HCT116 (cell line): Measurements from ENCODE around the gene SUGP1. TPM values are rescaled to one million over a fixed set of nuclear protein-coding genes. Genes with fewer than 3 reads are reported as not detected.

Experiments
- ATAC-seq: fragments of 200-7000 bp; cut with Tn5 transposase; 2 replicates; pipeline ENCODE4 v1.9.1; 2020; ENCODE audit warnings: mild to moderate bottlenecking, moderate library complexity
- BruUV-seq: library from RNA; stranded (reverse); fragments of 400-500 nt; replicated peaks from 2 replicates; lab custom pipeline; 2021; lab: Mats Ljungman, UMichigan
- CTCF ChIA-PET: fragments of 300-600 bp; sonication (Branson Sonifier 250); formaldehyde crosslinking; loops from one replicate; lab custom pipeline; 2021; ENCODE audit warnings: antibody characterized with exemption; lab: Charles Lee
- POLR2A ChIA-PET: fragments of 300-600, 350-600 bp; sonication (Branson Sonifier 250); formaldehyde crosslinking; loops from one replicate; lab custom pipeline; 2021; ENCODE audit warnings: antibody characterized with exemption; lab: Charles Lee
- RAD21 ChIA-PET, 2 experiments: fragments of 300-600 bp; sonication (Branson Sonifier 250); formaldehyde crosslinking; loops; one replicate each; lab custom pipeline; 2023; ENCODE audit warnings: low total read pairs in 2 of 2; ENCODE audit not compliant: uncharacterized antibody in 2 of 2, unreplicated experiment in 2 of 2, low non-redundant PET in 1 of 2; lab: Charles Lee
- DNase-seq: peaks from one replicate; pipeline ENCODE4 v3.0.0-alpha.2; 2010; ENCODE audit warnings: low read depth, low spot score
- H2AFZ ChIP-seq: fragments of 200-600 bp; shearing (Covaris generic), sonication (generic); 2 replicates; pipeline ENCODE4 v1.6.1; 2017; ENCODE audit warnings: low read depth, mixed run types, mixed read lengths, antibody characterized with exemption, low read length; ENCODE audit not compliant: poor library complexity, severe bottlenecking
- H3K27ac ChIP-seq: 2 replicates; pipeline ENCODE4 v1.5.1; 2012; ENCODE audit warnings: low read depth, low read length
- H3K27me3 ChIP-seq: fragments of 200-600 bp; sonication (generic); 2 replicates; pipeline ENCODE4 v1.6.1; 2016; ENCODE audit warnings: mixed run types, low read length, mixed read lengths; ENCODE audit not compliant: insufficient read depth
- H3K36me3 ChIP-seq, 2 experiments: fragments of 200-500 bp in 1 of 2; fragments of 200-600 bp in 1 of 2; sonication (Bioruptor generic) in 1 of 2; sonication (generic) in 1 of 2; 2 replicates each; pipeline versions ENCODE4 v1.5.1 to v1.6.1; 2014 to 2016; ENCODE audit warnings: low read length in 2 of 2, inconsistent platforms in 1 of 2, mixed read lengths in 1 of 2, mixed run types in 1 of 2; ENCODE audit not compliant: insufficient read depth in 2 of 2, control insufficient read depth in 1 of 2
- H3K4me1 ChIP-seq, 2 experiments: fragments of 200-600 bp in 1 of 2; sonication (generic) in 1 of 2; 2 replicates each; pipeline versions ENCODE4 v1.5.1 to v1.6.1; 2012 to 2017; ENCODE audit warnings: low read length in 2 of 2, inconsistent platforms in 1 of 2, mild to moderate bottlenecking in 1 of 2, mixed read lengths in 1 of 2, mixed run types in 1 of 2, moderate library complexity in 1 of 2; ENCODE audit not compliant: insufficient read depth in 2 of 2, control insufficient read depth in 1 of 2
- H3K4me2 ChIP-seq: fragments of 200-600 bp; sonication (generic); 2 replicates; pipeline ENCODE4 v1.6.1; 2017; ENCODE audit warnings: mixed run types, low read length, mixed read lengths
- H3K4me3 ChIP-seq, 2 experiments: fragments of 200-600 bp in 1 of 2; sonication (generic) in 1 of 2; replicated peaks in 1 of 2; 2 replicates each; pipeline ENCODE4 v1.5.1; 2011 to 2016; ENCODE audit warnings: low read length in 2 of 2, control low read depth in 1 of 2, low read depth in 1 of 2, mild to moderate bottlenecking in 1 of 2, mixed read lengths in 1 of 2, mixed run types in 1 of 2
- H3K79me2 ChIP-seq: fragments of 200-600 bp; sonication (generic); 2 replicates; pipeline ENCODE4 v1.6.1; 2017; ENCODE audit warnings: mild to moderate bottlenecking, mixed run types, low read length, moderate library complexity, mixed read lengths; ENCODE audit not compliant: insufficient read depth
- H3K9ac ChIP-seq: fragments of 200-600 bp; sonication (generic); 2 replicates; pipeline ENCODE4 v1.6.1; 2016; ENCODE audit warnings: low read length, mixed read lengths
- H3K9me2 ChIP-seq: fragments of 200-600 bp; sonication (generic), shearing (Covaris generic); 2 replicates; pipeline ENCODE4 v1.6.1; 2017; ENCODE audit warnings: mixed run types, mild to moderate bottlenecking, moderate library complexity; ENCODE audit not compliant: insufficient read depth
- H3K9me3 ChIP-seq, 2 experiments: fragments of 200-500 bp in 1 of 2; fragments of 200-600 bp in 1 of 2; sonication (Bioruptor generic) in 1 of 2; sonication (generic) in 1 of 2; 2 replicates each; pipeline ENCODE4 v1.6.1; 2014 to 2017; ENCODE audit warnings: low read length in 2 of 2, mixed read lengths in 2 of 2, inconsistent platforms in 1 of 2, low read depth in 1 of 2, mild to moderate bottlenecking in 1 of 2, mixed run types in 1 of 2, moderate library complexity in 1 of 2; ENCODE audit not compliant: control insufficient read depth in 1 of 2, insufficient read depth in 1 of 2
- H4K20me1 ChIP-seq: fragments of 200-600 bp; sonication (generic), shearing (Covaris generic); 2 replicates; pipeline ENCODE4 v1.6.1; 2017; ENCODE audit warnings: mixed run types, mild to moderate bottlenecking, moderate library complexity; ENCODE audit not compliant: insufficient read depth
- CBX3 ChIP-seq: IDR thresholded peaks from 2 replicates; pipeline ENCODE4 v1.6.1; 2012; ENCODE audit warnings: low read depth
- CEBPB ChIP-seq: IDR thresholded peaks from 2 replicates; pipeline ENCODE4 v1.6.1; 2012; ENCODE audit warnings: low read depth
- EGR1 ChIP-seq: IDR thresholded peaks from 2 replicates; pipeline ENCODE4 v1.6.1; 2012; ENCODE audit warnings: low read depth
- POLR2AphosphoS5 ChIP-seq: IDR thresholded peaks from 2 replicates; pipeline ENCODE4 v1.6.1; 2011; ENCODE audit warnings: mild to moderate bottlenecking, low read depth, low read length, moderate library complexity
- RAD21 ChIP-seq: IDR thresholded peaks from 2 replicates; pipeline ENCODE4 v1.6.1; 2012; ENCODE audit warnings: low read depth, mild to moderate bottlenecking
- SIN3A ChIP-seq: IDR thresholded peaks from 2 replicates; pipeline ENCODE4 v1.6.1; 2012; ENCODE audit warnings: low read depth
- SRF ChIP-seq: IDR thresholded peaks from 2 replicates; pipeline ENCODE4 v1.6.1; 2012; ENCODE audit warnings: low read depth
- TCF7L2 ChIP-seq: IDR thresholded peaks from 2 replicates; pipeline ENCODE4 v1.7.0; 2011; ENCODE audit warnings: borderline replicate concordance, inconsistent platforms; ENCODE audit not compliant: insufficient read depth, insufficient read length; ENCODE audit errors: extremely low read depth
- YY1 ChIP-seq: IDR thresholded peaks from 2 replicates; pipeline ENCODE4 v1.6.1; 2011; ENCODE audit warnings: low read length, low read depth, moderate library complexity, mild to moderate bottlenecking; ENCODE audit not compliant: insufficient replicate concordance; ENCODE audit errors: extremely low read depth
- intact Hi-C: fragments of 100-400 bp; cut with micrococcal nuclease; formaldehyde crosslinking; loops from 2 replicates; pipeline ENCODE4 v1.10.0; 2022
- total RNA-seq: library from RNA; stranded (reverse); gene quantifications from one replicate; pipeline ENCODE4 v1.2.1, GENCODE V29; 2021; ENCODE audit not compliant: unreplicated experiment
- TF ChIP-seq, protein P1 (sequence below): IDR thresholded peaks from 2 replicates; pipeline ENCODE4 v1.6.1; 2012; ENCODE audit warnings: low read depth
- TF ChIP-seq, protein P2 (sequence below): IDR thresholded peaks from 2 replicates; pipeline ENCODE4 v1.6.1; 2012

Gene SUGP1
- total RNA-seq, 1 experiment from 2014 or later: 47.6 TPM

DNA sequence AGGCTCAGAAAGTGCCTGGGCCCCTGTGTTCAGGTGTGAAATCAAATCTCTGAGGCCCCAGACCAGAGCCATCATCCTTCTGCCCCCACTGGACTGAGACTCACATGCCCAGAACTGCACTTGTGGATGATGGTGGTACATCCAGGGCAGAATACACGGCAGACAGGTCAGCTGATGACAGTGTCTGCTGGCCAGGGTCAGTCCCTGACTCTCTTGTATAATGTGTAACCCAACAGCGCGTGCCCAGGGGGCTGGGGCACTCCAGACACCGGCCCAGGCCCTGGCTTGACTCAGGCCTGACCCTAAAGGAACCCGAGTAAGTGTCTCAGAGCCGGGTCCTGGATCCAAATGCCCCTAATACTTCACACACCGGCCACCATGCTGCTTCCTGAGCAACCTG lies 47.8 kb upstream of the SUGP1 start:
- H3K36me3 ChIP-seq: no peaks in the 10 kb centered on the region
- H3K4me2 ChIP-seq: no peak overlapping the region
- no peak for TF ChIP-seq SRF
- BruUV-seq: no TSS peak
- H3K27me3 ChIP-seq: no peaks in the 10 kb centered on the region
- H3K9me2 ChIP-seq: no peaks in the 10 kb centered on the region
- H3K4me1 ChIP-seq: peaks cover 36 to 59% of the 10 kb centered on the region in 2 experiments
- ChIA-PET CTCF (interaction anchor here (1.3 to 4.4 kb wide), 3 partner anchors 9 to 122 kb away, joined by 4 to 40 read pairs (median 7); partner anchors contain the start of gene GATAD2A), POLR2A (interaction anchor here (0.6 kb wide), 1 partner anchor 37 kb away, joined by 3 read pairs; the partner anchor contains the start of gene GATAD2A), RAD21 (no interaction called here)
- H3K4me3 ChIP-seq: no peak overlapping the region
- DNase-seq (no peak), ATAC-seq (no peak)
- no peaks in the 10 kb centered on the region for H4K20me1 ChIP-seq
- peak overlapping the region; percentile 21; the same call in 1 of the 2 replicates for H3K27ac ChIP-seq
- H3K9me3 ChIP-seq: no peaks in the 10 kb centered on the region
- no peak overlapping the region for H3K9ac ChIP-seq
- H3K79me2 ChIP-seq: no peaks in the 10 kb centered on the region
- intact Hi-C loops: no loop called here
- H2AFZ ChIP-seq: no peak overlapping the region

DNA sequence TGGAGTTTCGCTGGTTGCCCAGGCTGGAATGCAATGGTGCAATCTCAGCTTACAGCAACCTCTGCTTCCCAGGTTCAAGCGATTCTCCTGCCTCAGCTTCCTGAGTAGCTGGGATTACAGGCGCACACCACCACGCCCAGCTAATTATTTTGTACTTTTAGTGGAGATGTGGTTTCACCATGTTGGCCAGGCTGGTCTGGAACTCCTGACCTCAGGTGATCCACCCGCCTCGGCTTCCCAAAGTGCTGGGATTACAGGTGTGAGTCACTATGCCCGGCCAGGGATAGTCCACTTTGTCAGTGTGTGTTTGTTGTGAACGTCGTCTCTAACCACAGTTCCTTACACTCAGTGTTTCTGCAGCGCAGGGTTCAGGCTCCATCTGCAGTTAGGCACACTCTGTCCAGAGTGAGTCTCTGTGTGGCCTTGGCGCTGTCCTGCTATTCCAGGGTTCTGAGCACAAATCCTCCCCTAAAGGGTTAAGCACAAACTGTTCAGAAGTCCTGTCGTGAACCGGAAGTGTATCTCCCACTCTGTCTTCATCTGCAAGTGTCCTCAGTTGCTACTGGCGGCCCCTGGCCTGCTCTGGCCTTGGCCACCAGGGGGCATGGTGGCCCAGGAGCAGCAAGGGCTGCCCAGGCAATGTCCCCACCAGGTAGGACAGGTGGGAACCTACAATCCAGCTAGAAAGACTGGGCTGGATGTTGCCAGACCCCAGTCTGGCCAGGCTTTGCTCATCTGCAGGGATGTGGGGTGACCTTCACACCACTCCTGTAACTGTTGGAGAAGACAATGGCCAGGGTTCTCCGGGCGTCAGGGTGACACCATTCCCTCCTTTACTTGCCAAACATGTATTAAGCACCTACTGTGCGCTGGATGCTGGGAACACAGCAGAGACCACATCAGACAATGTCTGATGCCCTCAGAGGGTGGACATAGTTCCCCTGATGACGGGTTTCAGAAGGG lies 46.4 kb upstream of the SUGP1 start:
- Histone ChIP-seq H2AFZ (peak overlapping the region; percentile 43), H3K4me2 (peak overlapping the region; percentile 83), H3K9me3 (no peaks in the 10 kb centered on the region), H3K4me1 (peaks cover 27 to 46% of the 10 kb centered on the region in 2 experiments), H3K9ac (peak overlapping the region; percentile 60), H3K36me3 (no peaks in the 10 kb centered on the region), H3K27me3 (no peaks in the 10 kb centered on the region), H3K79me2 (no peaks in the 10 kb centered on the region), H3K4me3 (peak overlapping the region; percentile 22 to 53), H4K20me1 (no peaks in the 10 kb centered on the region), H3K27ac (peak overlapping the region; percentile 81), H3K9me2 (no peaks in the 10 kb centered on the region)
- CTCF ChIA-PET: interaction anchor here (0.6 to 4.4 kb wide), 6 partner anchors 8 to 123 kb away, joined by 3 to 40 read pairs (median 4); partner anchors contain the start of gene GATAD2A
- BruUV-seq: no TSS peak
- peak; percentile 88 for ATAC-seq
- POLR2A ChIA-PET: interaction anchor here (1.5 to 1.6 kb wide), 2 partner anchors 8 to 124 kb away, joined by 4 to 5 read pairs; no protein-coding TSS in a partner anchor
- intact Hi-C loops: loop anchor here (1.0 to 2.0 kb wide), 2 partner anchors 40 to 124 kb away; no protein-coding TSS in a partner anchor
- peak; percentile 95 for DNase-seq
- RAD21 ChIA-PET: interaction anchor here (0.5 to 2.0 kb wide), 6 partner anchors 11 to 146 kb away, joined by 3 to 5 read pairs (median 4); no protein-coding TSS in a partner anchor
- TF ChIP-seq YY1 (peak; percentile 79), SIN3A (no peak), RAD21 (peak; percentile 99), CBX3 (peak; percentile 77), CEBPB (no peak), EGR1 (peak; percentile 67), TCF7L2 (peak; percentile 52), POLR2AphosphoS5 (peak; percentile 55)
- TF ChIP-seq, protein P1, sequence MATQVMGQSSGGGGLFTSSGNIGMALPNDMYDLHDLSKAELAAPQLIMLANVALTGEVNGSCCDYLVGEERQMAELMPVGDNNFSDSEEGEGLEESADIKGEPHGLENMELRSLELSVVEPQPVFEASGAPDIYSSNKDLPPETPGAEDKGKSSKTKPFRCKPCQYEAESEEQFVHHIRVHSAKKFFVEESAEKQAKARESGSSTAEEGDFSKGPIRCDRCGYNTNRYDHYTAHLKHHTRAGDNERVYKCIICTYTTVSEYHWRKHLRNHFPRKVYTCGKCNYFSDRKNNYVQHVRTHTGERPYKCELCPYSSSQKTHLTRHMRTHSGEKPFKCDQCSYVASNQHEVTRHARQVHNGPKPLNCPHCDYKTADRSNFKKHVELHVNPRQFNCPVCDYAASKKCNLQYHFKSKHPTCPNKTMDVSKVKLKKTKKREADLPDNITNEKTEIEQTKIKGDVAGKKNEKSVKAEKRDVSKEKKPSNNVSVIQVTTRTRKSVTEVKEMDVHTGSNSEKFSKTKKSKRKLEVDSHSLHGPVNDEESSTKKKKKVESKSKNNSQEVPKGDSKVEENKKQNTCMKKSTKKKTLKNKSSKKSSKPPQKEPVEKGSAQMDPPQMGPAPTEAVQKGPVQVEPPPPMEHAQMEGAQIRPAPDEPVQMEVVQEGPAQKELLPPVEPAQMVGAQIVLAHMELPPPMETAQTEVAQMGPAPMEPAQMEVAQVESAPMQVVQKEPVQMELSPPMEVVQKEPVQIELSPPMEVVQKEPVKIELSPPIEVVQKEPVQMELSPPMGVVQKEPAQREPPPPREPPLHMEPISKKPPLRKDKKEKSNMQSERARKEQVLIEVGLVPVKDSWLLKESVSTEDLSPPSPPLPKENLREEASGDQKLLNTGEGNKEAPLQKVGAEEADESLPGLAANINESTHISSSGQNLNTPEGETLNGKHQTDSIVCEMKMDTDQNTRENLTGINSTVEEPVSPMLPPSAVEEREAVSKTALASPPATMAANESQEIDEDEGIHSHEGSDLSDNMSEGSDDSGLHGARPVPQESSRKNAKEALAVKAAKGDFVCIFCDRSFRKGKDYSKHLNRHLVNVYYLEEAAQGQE: no peak
- TF ChIP-seq, protein P2, sequence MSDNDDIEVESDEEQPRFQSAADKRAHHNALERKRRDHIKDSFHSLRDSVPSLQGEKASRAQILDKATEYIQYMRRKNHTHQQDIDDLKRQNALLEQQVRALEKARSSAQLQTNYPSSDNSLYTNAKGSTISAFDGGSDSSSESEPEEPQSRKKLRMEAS: peak; percentile 66
